Measurements from ENCODE around the gene DCLK1.

Gene DCLK1

DNA sequence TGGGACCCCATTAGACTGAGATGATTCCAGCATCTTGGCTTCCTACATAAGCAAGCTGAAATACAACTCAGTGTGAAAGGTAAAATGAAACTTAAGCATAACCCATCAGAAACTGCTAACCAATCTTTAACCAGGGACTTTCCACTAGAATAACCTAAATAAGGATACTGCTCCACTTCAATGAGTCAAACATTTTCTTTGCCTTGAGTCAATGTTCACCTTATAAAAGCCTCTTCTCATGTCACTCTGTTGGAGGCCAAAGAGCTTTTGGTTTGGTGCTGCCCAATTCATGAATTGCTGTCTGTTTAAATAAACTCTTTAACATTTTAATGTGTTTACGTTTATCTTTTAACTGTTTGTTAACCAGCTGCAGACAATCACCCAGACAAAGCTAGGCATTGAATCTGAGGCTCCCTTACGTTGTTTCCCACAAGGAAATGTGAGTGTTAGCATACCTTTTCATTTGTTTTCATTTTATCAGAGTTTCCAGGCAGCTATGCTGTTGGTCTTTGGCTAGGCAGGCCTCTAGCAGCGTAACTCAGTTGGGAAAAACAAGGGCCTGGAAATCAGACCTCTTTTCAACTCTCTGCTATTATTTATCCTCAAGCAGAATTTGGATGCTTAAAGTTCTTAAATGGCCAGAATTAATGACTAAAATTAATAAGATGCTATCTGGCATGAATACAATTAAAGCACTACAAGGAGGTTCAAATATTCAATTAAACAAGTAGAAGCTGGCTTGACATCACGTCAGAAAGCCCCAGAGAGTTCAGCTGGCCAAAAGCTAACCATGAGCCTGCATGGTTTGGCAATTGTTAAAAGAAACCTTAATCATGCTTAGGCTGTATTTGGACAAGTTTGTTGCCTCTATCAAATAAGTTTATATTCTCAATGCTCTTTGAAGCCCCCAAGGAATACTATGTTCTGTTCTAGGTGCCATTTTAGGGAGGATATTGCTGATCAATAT, 200.2 kb downstream of the DCLK1 start:
- DNase-seq, result no peak

GRCh38 chr13:35927567-35928021, 203.6 kb downstream of the DCLK1 start:
- no peak for DNase-seq

GRCh38 chr13:35926859-35927530, 204.2 kb downstream of the DCLK1 start:
- DNase-seq, result no peak

DNA sequence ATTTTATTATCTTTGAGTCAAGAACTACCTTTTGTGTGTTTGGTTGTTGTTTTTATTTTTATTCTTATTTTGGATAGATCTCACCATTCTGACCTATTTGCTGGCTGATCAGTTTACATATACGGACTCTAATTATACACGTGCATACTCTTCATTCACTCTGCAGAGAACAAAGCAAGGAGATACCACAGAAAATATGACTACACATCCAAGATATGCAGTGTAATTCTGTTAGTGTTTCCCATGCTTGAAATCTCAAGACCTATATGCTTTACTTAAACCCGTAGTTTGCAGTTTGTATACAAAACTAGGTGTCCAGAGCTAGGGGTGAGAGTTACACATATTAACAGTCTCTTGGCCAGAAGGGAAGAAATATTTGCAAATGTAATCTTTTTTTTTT, 205.5 kb downstream of the DCLK1 start:
- DNase-seq, result no peak

GRCh38 chr13:35923347-35923746, 207.8 kb downstream of the DCLK1 start:
- DNase-seq, result no peak

GRCh38 chr13:35920816-35921215, 210.4 kb downstream of the DCLK1 start:
- no peak for DNase-seq

- DNase-seq, result no peak
These were observed 213.1 kb downstream of the DCLK1 start for GRCh38 chr13:35917942-35918645.

- DNase-seq, result no peak
These were observed 213.8 kb downstream of the DCLK1 start for GRCh38 chr13:35917252-35917941.

DNA sequence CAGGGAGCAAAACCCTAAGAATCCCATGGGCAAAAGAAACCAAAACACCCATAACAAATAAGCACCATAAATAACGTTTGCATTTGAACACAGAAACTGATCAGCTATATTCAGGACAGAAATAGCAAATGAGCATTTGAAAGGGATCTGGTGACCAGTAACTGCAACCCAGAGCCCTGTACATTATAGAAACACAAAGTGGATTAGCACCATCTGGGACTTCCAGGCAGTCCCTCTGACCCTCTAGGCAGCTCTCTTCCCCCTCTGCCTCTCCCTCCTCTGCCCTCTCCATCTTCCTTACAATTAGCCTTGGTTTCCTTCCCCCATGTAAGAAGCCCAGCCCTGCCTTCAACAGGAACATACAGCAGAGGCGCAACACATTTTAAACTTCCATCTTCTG, 215.0 kb downstream of the DCLK1 start:
- DNase-seq, result no peak

GRCh38 chr13:35914662-35915061, 216.5 kb downstream of the DCLK1 start:
- DNase-seq, result no peak

DNA sequence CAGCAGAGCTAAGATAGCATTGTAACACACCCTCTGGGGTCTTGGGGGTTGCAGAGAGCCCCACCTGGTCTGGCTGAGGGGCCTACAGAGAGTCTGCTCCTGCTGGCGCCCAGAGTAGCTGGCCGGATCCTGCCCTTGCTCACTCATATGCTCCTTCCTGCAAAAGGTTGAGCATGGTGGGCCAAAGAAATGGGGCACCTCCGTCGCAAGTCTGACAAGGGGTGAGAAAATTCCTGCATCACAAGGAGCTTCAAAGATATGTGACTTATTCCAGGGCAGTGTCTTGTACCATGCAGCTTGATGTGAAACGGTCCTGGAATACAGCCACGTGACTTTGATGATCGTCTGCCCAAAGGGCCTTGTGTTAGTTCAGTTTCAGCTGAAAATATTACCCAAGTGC, 218.3 kb downstream of the DCLK1 start:
- DNase-seq, result no peak

DNA sequence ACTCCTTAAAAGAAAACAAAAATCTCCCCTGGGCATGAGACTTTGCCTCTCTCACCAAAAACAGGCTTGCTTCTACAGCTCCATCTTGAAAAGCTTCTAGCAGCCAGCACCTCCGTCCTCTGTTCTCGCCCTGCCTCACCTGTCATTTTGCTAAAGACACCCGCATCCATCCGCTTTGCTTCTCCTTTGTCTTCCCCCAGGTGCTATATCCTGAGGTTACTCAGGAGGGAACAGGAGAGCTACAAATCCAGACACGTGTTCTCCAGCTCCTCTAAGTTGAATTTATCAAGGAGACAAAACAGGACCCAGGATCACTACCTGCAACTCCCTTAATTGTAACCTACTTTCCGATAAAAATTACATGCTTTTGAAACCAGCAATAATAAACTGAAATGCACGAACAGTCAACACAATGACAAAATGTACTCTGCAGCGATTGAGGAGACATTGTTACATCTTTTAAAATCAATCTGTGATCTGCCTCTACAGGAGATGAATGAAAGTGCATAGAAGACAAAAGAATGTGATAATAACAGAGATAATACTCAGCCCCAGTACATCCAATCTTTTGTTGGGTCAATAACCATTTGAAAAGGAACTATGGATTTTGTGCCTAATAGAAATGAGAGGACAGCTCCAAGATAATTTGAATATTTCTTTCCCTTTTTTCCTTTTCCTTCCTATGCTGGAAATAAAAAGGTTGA, 221.2 kb downstream of the DCLK1 start:
- no peak for DNase-seq

GRCh38 chr13:35909091-35909490, 222.1 kb downstream of the DCLK1 start:
- DNase-seq, result no peak

GRCh38 chr13:35908226-35908625, 223.0 kb downstream of the DCLK1 start:
- no peak for DNase-seq

- no peak for DNase-seq
These were observed 224.5 kb downstream of the DCLK1 start for GRCh38 chr13:35906636-35907035.

DNA sequence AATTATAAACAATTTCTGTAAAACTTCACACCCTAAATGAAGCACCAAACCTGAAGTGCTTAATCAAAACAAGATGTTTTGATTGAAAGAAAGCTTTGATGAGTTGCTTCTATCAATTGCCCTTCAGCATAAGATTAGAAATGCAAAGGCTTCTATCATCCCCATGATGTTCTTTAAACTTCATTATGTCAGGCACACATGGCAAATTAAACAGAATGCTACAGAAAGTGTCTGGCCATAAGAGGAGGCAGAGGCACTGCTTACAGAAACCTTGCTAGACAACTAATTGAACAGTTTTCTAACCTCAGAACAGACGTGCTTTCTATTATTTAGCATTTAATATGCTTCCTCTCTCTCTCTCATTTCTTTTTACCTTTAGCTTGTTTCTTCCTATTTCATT, 228.1 kb downstream of the DCLK1 start:
- DNase-seq, result no peak

DNA sequence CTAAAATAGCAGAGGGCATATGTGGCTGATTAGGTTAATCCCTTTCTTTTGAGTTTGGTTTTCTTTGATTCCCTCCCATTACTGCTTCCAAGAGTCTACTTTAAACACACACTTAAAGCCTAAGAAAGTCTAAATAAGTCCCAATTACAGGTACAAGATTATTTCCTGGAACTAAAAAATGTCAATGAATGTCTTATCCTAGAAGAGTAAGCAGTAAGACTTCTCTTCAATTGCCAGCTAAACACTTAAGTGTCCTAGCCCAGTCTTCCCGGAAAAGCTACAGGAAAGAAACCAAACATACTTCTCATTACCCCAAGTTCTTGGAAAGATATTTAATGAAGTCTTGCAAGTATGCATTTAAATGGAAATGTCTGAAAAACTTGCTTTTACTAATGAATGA, 233.1 kb downstream of the DCLK1 start:
- DNase-seq, result no peak

DNA sequence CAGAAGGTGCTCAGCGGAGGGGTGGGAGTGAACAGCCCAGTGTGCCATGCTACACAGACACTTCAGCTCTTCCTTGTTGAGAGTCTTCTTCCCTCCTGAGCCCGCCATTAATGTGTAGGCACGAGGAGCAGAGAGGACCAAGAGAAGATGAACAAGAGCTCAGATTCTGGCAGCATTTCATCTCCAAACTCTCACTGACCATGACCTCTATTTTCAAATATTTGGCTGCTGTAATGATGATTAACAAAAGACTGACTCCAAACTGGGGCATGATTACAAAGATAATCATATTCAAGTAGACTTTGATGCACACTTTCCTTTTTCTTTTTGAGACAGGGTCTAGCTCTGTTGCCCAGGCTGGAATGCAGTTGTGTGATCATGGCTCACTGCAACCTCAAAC, 236.5 kb downstream of the DCLK1 start:
- no peak for DNase-seq

GRCh38 chr13:35892837-35893814, 238.1 kb downstream of the DCLK1 start:
- DNase-seq, result no peak

DNA sequence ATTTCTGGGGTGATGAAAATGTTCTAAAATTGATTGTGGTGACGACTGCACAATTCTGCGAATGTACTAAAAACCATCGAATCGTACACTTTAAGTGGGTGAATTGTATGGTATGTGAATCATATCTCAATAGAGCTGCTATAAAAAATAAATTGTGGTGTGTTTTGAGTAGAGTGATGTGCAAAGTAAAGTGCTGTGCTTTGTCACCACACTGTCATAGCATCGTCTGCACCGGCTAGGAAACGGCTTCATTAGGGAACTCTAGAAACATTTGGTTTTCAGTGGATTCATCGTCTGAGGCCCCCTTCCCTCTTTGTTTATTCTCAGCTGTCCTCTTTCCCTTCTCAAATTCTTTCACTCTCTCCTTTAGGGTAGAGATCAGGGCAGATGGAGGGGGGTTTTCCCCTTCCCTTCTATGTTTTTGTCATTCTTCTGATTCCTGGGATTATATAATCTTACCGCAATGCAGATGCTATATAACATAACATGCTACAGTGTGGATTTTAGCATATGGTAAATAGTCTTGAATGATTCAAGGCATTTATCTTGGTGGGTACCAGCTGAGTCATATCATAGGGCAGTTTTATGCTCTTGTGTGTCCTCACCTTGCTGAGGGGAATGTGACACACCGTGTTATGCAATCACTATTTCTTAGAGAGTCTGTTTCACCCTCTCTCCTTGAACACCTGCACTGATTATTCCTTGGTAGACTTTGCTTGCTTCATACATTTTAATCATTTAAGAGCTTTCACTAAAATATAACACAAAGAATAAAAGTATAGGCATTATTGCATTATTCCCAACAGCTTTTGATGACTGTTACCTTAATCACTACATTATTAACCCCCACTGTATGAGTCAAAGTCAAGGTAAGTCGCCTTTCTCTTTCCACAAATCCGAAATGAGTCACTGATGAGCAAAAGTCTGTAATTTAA, 239.4 kb downstream of the DCLK1 start:
- DNase-seq, result no peak
